Body of pancreas (tissue), 4 donors: ENCODE data around the gene HECW1. TPM values are rescaled to one million over a fixed set of nuclear protein-coding genes. Genes with fewer than 3 reads are reported as not detected.

ENCODE experiments used
- ATAC-seq: fragments of 150-250 bp; one replicate; pipeline ENCODE4 v1.9.1; 2016
- DNase-seq, 4 donors: peaks; one replicate each; pipeline ENCODE4 v3.0.0-alpha.2; 2019
- H3K27ac ChIP-seq, 4 donors: fragments of 200-600 bp; sonication (generic); 1 replicate in 3 of 4; 2 replicates in 1 of 4; pipeline versions ENCODE4 v1.5.1 to v1.6.1; 2016 to 2019; ENCODE audit warnings: mild to moderate bottlenecking in 1 of 4, mixed read lengths in 1 of 4, moderate library complexity in 1 of 4
- H3K27me3 ChIP-seq, 2 donors: fragments of 200-600 bp; sonication (generic); one replicate each; pipeline ENCODE4 v1.6.0; 2016; ENCODE audit warnings: mild to moderate bottlenecking in 1 of 2
- H3K36me3 ChIP-seq, 2 donors: fragments of 200-600 bp; sonication (generic); replicated peaks in 1 of 2; 2 replicates each; pipeline ENCODE4 v1.5.1; 2016; ENCODE audit warnings: low read depth in 2 of 2; ENCODE audit not compliant: insufficient read depth in 1 of 2
- H3K4me1 ChIP-seq: fragments of 200-600 bp; sonication (generic); one replicate; pipeline ENCODE4 v1.6.0; 2016
- H3K4me3 ChIP-seq, 2 donors: fragments of 200-600 bp; sonication (generic); 1 replicate in 1 of 2; 2 replicates in 1 of 2; pipeline ENCODE4 v1.5.1; 2016 to 2019
- H3K9me3 ChIP-seq, 3 donors: fragments of 200-600 bp; sonication (generic); 1 replicate in 2 of 3; 2 replicates in 1 of 3; pipeline ENCODE4 v1.5.1; 2016
- CTCF ChIP-seq, 7 experiments: fragments of 450-650 bp in 4 of 7; fragments of 200-600 bp in 3 of 7; sonication (generic) in 3 of 7; IDR thresholded peaks; one replicate each; pipeline ENCODE4 v1.5.1; 2016 to 2019; ENCODE audit warnings: antibody characterized with exemption in 7 of 7
- POLR2A ChIP-seq, 3 donors: fragments of 450-650 bp; IDR thresholded peaks; one replicate each; pipeline ENCODE4 v1.6.1; 2016; ENCODE audit warnings: antibody characterized with exemption in 3 of 3, mild to moderate bottlenecking in 2 of 3
- WGBS, 2 donors: methylation state at CpG; one replicate each; pipeline ENCODE4 v1.1.5; 2017; 5-methylcytosine and 5-hydroxymethylcytosine counted together
- intact Hi-C: fragments of 100-400 bp; cut with DNase I; formaldehyde crosslinking; loops from one replicate; pipeline ENCODE4 v1.15.1; 2023
- total RNA-seq, 2 donors: library from RNA; depleted of rRNA; stranded (reverse); fragments of >200 nt; gene quantifications; one replicate each; pipeline ENCODE4 v1.1.0, GENCODE V29; 2016

HECW1 gene
- total RNA-seq, 2 donors from 2014 or later: under 0.01 TPM; not detected in 1

GRCh38 chr7:43465581-43466554 is 353.4 kb downstream of the HECW1 start:
- no peaks in the 10 kb centered on the region for H3K4me1 ChIP-seq
- DNase-seq (no peak), ATAC-seq (no peak)
- TF ChIP-seq POLR2A (IDR thresholded peaks at IDR 0.05) (no peak), CTCF (IDR thresholded peaks at IDR 0.05) (no peak)
- no peaks in the 10 kb centered on the region for H3K9me3 ChIP-seq
- H3K27me3 ChIP-seq: no peaks in the 10 kb centered on the region
- no peak overlapping the region for H3K4me3 ChIP-seq
- H3K36me3 ChIP-seq: no peaks in the 10 kb centered on the region
- intact Hi-C loops: no loop called here
- no peak overlapping the region for H3K27ac ChIP-seq
- 77 to 82% methylated on average over 11 of the region's 11 CpGs for WGBS, 2 donors

- TF ChIP-seq POLR2A (IDR thresholded peaks at IDR 0.05): no peak
- no peak for TF ChIP-seq CTCF (IDR thresholded peaks at IDR 0.05)
- DNase-seq: no peak
- H3K4me3 ChIP-seq: no peak overlapping the region
- H3K4me1 ChIP-seq: no peaks in the 10 kb centered on the region
- intact Hi-C loops: no loop called here
- no peaks in the 10 kb centered on the region for H3K9me3 ChIP-seq
- H3K36me3 ChIP-seq: no peaks in the 10 kb centered on the region
- H3K27ac ChIP-seq: no peak overlapping the region
- H3K27me3 ChIP-seq: no peaks in the 10 kb centered on the region
- ATAC-seq: no peak
- WGBS, 2 donors: 75 to 80% methylated on average over 5 of the region's 5 CpGs
These were observed 355.0 kb downstream of the HECW1 start for GRCh38 chr7:43467406-43467805.

- H3K4me1 ChIP-seq: no peaks in the 10 kb centered on the region
- no peaks in the 10 kb centered on the region for H3K27me3 ChIP-seq
- intact Hi-C loops: no loop called here
- H3K27ac ChIP-seq: no peak overlapping the region
- H3K4me3 ChIP-seq: no peak overlapping the region
- no peak for ATAC-seq
- TF ChIP-seq CTCF (IDR thresholded peaks at IDR 0.05): no peak
- no peak for TF ChIP-seq POLR2A (IDR thresholded peaks at IDR 0.05)
- WGBS, 2 donors: 84 to 85% methylated on average over 5 to 6 of the region's 6 CpGs
- no peak for DNase-seq
- no peaks in the 10 kb centered on the region for H3K9me3 ChIP-seq
- H3K36me3 ChIP-seq: no peaks in the 10 kb centered on the region
These were observed 355.4 kb downstream of the HECW1 start for GRCh38 chr7:43467846-43468245.

GRCh38 chr7:43469051-43469450 is 356.6 kb downstream of the HECW1 start:
- Histone ChIP-seq H3K27ac (no peak overlapping the region), H3K36me3 (no peaks in the 10 kb centered on the region), H3K4me3 (no peak overlapping the region), H3K9me3 (no peaks in the 10 kb centered on the region), H3K4me1 (no peaks in the 10 kb centered on the region), H3K27me3 (no peaks in the 10 kb centered on the region)
- intact Hi-C loops: no loop called here
- ATAC-seq (no peak), DNase-seq (no peak)
- 78 to 84% methylated on average over 10 of the region's 10 CpGs for WGBS, 2 donors
- no peak for TF ChIP-seq CTCF (IDR thresholded peaks at IDR 0.05)
- TF ChIP-seq POLR2A (IDR thresholded peaks at IDR 0.05): no peak
